T47D (cell line): ENCODE data around the gene LETM1.
"Not testable (repeated sequence)": the region's sequence is repeated elsewhere in the genome, so short reads cannot be mapped to it uniquely, and the experiment has no call there.

Experiments used
- DNase-seq, 2 experiments: peaks; one replicate each; pipeline versions ENCODE4 v3.0.0 to v3.0.0-alpha.2; 2011 to 2012; ENCODE audit warnings: low read depth in 1 of 2, low spot score in 1 of 2
- JUND ChIP-seq: IDR thresholded peaks from 2 replicates; pipeline ENCODE4 v1.6.1; 2012; ENCODE audit warnings: low read depth
- in situ Hi-C: cut with HindIII; loops from 2 replicates; pipeline ENCODE4 v1.10.0; 2016; ENCODE audit warnings: low sequenced_read_pairs, low pct_unique_long_range_greater_than_20kb

Gene LETM1

DNA sequence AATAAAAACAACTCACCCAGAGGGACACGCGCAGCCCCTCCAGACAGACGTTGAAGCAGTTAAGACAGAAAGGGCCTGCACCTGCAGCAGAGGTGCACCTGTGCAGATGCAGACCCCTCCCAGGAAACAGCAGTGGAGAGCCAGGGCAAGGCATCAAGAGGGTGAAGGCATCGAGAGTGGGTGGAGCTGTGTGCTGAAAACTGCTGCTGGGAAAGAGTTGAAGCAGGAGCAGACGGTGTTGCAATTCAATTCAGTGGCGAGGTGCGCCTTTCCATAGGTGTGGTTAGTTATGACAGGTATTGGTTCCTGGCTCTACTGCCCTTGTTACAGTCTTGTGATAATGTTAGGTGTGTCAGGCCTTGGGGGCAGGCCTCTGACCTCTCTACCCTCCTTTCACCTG lies 16.7 kb downstream of the LETM1 start:
- DNase-seq: no peak
- TF ChIP-seq JUND: no peak
- in situ Hi-C loops: no loop called here

DNA sequence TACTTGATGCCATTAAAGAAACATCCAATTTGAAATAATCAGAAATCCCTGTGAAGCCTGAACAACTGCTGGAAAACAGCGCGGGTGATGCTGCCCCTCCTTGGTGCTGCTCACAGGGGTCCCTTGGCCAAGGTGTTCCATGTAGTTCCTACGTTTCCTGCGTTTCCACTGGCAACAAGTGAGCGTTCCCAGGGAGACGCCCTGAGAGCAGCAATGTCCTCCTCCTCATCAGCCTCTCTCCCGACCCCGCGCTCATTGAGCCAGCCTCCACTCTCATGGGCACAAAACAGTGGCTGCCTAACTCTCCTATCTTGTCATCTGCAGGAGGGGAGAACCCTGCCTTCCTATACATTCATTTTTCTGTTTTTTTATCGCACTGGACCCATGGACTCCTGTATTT lies 18.9 kb downstream of the LETM1 start:
- DNase-seq: no peak
- in situ Hi-C loops: no loop called here

DNA sequence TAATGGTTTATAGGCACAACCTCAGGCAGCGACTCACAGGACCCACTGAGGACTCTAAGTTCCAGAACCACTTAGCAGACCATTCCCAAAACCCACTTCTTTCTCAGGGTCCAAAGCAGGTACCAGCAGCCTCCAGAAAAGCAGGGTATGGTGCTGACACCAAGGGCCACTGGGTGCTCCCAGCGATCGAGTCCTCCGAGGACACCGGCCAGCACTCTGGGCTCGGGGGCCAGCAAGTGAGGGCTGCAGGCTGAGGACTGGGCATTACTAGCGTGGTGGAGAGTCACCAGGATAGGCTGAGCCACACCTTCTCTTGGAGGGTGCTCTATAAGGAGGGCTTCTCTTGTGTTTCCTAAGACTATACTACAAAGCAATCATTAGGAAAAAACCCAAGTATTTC lies 19.3 kb downstream of the LETM1 start:
- no peak for DNase-seq
- no peak for TF ChIP-seq JUND
- in situ Hi-C loops: no loop called here

More for the DNA sequence above, 18.9 kb downstream of the LETM1 start:
- no peak for TF ChIP-seq JUND

DNA sequence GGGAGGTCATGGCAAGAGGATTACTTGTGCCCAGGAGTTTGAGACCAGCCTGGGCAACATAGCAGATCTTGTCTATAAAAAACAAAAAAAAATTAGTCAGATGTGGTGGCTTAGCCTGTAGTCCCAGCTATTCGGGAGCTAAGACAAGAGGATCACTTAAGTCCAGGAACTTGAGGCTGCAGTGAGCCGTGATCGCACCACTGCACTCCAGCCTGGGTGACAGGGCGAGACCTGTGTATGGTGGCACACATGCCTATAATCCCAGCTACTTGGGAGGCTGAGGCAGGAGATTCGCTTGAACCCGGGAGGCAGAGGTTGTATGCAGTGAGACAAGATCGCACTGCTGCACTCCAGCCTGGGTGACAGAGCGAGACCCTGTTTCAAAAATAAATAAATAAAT lies 20.1 kb downstream of the LETM1 start:
- in situ Hi-C loops, DNase-seq: not testable (repeated sequence)

DNA sequence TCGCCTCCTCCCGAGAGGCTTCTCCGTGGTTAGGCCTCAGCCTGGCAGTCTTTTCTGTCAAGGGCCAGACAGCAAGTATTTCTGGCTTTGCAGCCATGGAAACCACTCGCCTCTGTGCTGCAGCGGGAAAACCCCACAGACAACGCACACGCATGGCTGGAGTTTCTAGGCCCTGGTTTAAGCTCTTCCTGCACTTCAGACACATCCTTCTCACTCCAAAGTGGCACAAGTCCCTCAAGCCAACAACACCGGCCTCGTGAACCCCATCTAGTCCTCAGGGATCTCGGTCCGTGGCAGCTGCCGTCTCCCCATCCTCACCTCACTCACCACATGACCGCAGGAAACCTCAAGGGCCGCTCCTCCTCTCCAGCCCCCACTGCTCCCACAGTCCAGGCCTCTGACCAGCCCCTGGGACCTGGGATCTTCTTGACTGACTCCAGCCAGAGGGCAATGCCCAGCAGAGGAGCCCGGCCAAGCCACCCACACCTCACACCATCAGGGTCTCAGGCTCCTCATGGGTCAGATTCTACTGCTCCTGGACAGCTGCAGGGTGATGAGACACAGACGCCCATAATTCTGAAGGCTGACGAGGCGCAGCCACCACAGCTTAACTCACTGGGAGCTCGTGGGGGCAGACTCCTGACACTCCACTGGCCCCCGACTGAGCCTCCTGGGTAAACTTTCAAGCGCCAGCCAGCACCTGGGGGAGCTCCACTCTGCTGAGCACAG lies 21.7 kb downstream of the LETM1 start:
- no peak for TF ChIP-seq JUND
- in situ Hi-C loops: no loop called here
- DNase-seq: no peak

DNA sequence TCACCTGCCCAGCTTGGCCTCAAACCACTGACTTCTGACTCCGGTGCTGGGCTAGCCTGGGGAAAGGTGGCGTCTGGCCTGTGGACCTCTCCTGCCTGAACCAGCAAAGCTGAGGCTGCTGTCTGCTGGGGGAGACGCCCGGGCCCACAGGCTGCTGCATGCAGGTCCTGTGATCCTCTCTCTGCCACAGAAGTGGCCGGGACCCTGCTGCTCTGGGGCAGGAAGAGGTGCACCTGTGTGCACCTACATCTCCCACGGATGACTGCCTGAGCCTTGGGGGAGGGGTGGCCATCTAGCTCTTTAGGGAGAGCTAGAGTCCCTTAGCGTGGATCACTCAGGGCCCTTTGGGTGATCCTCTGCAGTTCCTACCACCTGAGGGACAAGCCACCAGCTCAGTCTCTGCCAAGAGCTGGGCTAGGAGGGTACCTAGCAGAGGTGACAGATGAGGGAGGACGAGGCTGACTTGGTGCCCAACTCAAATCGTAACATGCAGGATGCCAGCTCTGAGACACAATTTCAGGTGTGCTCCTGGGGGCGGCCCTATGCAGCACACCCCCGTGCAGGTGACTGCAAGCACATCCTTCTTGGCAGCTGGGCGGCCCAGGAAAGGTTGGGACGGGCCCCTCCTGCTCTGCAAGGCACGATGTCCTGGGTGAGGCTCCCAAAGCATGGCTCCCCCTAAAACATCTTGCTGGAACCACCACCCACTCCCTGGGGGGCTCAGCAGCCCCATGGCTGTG lies 22.5 kb downstream of the LETM1 start:
- TF ChIP-seq JUND: no peak
- in situ Hi-C loops: no loop called here
- DNase-seq: no peak

DNA sequence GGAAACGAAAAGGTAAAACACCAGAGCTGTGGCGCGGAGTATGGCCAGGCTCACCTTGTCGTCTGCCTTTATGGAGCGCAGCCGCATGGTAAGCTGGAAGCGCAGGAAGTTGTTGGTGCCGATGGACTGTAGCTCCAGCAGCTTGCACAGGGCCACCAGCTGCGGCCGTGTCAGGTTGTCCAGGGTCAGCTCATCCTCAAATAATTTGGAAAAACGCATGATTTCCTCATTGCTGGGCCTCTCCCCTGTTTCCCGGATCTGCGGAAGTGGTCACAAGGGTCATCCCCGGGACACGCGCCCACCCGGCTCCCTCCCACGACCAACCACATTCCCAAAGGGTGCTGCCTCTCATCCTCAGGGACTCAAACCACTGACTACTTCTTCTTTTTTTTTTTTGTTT lies 23.3 kb downstream of the LETM1 start:
- no peak for TF ChIP-seq JUND
- in situ Hi-C loops: no loop called here

DNA sequence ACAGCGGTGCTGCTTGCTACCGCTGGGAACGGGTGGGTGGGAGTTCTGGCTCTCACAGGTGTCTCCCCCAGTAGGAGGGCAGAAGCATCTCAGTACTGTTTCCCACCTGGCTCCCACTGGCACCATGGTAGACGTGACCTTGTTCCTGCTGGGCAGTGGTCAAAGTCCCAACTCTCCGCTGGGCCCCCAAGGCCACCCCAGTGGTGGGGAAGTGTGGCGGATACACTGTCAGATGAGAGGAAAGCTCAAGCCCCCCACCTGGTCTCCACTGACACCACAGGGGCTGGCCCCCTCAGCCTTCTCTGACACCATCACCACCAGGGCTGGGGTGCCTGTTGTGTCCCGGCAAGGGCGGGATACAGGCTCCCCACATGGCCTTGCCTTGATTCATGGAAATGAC lies 24.6 kb downstream of the LETM1 start:
- DNase-seq: no peak
- no peak for TF ChIP-seq JUND
- in situ Hi-C loops: no loop called here

More for the DNA sequence above, 23.3 kb downstream of the LETM1 start:
- no peak for DNase-seq

DNA sequence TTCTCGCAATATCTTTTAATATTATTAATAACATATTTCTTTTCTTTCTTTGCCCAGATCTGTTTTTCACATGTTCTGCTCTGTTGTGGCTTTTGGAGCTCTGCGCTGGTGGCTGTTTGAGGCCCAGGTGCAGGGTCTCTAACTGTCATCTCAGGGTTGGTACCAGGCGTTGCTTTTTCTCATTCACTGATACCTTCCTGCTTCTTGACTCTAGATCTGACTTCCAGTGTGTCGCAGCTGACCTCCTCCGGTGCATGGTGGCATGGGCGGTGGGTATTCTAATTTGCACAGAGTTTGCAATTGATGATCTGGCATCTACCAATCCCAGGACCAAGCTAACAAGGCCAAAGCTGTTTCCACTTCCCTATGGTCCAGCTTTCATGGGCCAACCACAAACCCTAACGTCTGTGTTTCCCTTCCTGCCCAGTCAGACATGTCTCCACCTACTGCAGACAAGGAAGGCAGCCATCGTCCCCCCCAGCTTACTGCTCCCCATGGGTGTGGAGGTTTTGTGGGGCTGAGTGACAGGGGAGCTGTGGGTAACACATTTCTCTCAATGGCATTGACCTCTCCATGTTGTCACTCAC lies 25.2 kb downstream of the LETM1 start:
- no peak for TF ChIP-seq JUND
- DNase-seq: no peak
- in situ Hi-C loops: no loop called here

DNA sequence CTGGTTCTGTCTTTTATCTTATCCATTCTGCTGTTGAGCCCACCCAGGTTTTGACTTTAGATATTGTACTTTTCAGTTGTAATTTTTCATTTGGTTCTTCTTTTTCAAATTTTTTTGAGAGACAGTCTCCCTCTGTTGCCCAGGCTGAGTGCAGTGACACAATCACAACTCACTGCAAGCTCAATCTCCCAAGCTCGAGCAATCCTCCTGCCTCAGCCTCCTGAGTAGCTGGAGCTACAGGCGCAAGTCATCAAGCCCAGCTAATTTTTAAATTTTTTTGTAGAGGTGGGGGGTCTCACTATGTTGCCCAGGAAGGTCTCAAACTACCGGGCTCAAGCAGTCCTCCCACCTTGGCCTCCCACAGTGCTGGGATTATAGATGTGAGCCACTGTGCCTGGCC lies 25.7 kb downstream of the LETM1 start:
- TF ChIP-seq JUND: no peak
- in situ Hi-C loops: no loop called here
- no peak for DNase-seq

DNA sequence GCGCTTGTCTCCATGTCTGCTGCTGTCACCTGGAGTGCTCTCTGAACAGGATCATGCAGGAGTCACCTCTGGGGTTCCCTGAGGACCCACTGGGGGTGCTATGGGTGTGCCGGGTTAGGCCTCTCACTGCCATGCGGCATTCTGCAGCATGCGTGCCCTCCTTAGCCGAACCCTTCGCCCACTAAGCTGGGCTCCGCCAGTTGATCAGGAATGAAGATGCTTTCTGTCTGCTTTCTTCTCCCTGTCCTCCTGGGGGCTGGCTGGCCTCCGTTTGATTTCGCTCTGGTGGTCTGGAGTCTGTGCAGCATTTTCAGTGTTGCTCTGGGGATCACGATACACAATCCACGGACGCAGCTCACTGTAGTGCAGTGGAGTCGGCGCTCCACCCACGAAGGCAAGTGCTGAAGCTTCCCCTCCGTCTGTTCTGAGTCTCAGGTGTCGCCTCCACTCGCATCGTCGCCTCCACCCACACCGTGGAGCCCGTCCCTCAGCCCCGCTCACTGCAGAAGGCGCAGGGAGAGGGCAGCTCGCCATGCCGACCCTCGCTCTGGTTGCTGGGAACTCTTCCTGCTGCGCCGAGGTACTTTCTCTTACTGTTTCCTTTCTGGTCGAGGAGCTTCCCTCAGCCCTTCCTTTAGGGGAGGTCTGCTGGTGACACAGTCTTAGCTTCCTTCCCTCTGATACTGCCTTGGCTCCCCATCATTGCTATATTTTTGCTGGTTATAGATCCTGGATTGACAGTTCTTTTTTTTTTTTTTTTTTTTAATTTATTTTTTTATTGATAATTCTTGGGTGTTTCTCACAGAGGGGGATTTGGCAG lies 29.2 kb downstream of the LETM1 start:
- no peak for TF ChIP-seq JUND
- DNase-seq: no peak
- in situ Hi-C loops: no loop called here

DNA sequence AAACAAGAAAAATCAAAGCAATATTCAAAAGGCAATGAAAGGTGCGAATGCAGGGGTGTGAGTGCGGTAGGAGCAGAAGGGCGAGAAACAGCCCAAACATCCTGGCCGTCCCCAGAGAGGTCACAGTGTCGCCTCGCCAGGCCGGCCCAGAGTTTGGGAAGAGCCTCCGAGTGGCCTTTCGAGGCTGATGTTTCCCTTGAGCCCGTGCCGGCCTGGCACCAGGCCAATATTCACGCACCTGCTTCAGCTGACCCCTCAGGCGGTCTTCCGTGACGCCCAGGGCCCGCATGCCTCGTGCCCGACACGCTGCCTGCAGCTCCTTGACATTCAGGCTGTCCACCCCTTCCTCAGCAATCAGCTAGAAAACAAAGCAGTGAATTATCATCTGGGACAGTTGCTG lies 30.6 kb downstream of the LETM1 start:
- no peak for DNase-seq
- in situ Hi-C loops: no loop called here
- TF ChIP-seq JUND: no peak
